GM23338 (cell line): ENCODE data around the gene NDEL1. TPM values are rescaled to one million over a fixed set of nuclear protein-coding genes. Genes with fewer than 3 reads are reported as not detected.

Source experiments
- ATAC-seq: fragments of 200-7000 bp; cut with Tn5 transposase; 3 replicates; pipeline ENCODE4 v1.9.1; 2020
- DNase-seq: peaks from one replicate; pipeline ENCODE4 v3.0.0-alpha.2; 2015; ENCODE audit warnings: low spot score
- H2AFZ ChIP-seq: fragments of 200-600 bp; sonication (generic); 2 replicates; pipeline ENCODE4 v1.8.0; 2016; ENCODE audit warnings: antibody characterized with exemption, mild to moderate bottlenecking, moderate library complexity
- H3F3A ChIP-seq: fragments of 200-600 bp; sonication (generic); replicated peaks from 2 replicates; pipeline ENCODE4 v1.8.0; 2017; ENCODE audit warnings: antibody characterized with exemption, mixed run types, low read depth
- H3K27ac ChIP-seq: fragments of 200-600 bp; sonication (generic); 2 replicates; pipeline ENCODE4 v1.6.1; 2016; ENCODE audit warnings: low read depth
- H3K27me3 ChIP-seq: fragments of 200-600 bp; sonication (generic); 2 replicates; pipeline ENCODE4 v1.8.0; 2016; ENCODE audit warnings: mild to moderate bottlenecking, mixed run types, moderate library complexity; ENCODE audit not compliant: insufficient read depth
- H3K36me3 ChIP-seq: fragments of 200-600 bp; sonication (generic); 2 replicates; pipeline ENCODE4 v1.8.0; 2016; ENCODE audit warnings: mild to moderate bottlenecking; ENCODE audit not compliant: insufficient read depth
- H3K4me1 ChIP-seq: fragments of 200-600 bp; sonication (generic); 2 replicates; pipeline ENCODE4 v1.8.0; 2016; ENCODE audit warnings: mild to moderate bottlenecking, moderate library complexity; ENCODE audit not compliant: insufficient read depth
- H3K4me2 ChIP-seq: fragments of 200-600 bp; sonication (generic); 2 replicates; pipeline ENCODE4 v1.7.1; 2017; ENCODE audit warnings: mixed run types
- H3K4me3 ChIP-seq: fragments of 200-600 bp; sonication (generic); 2 replicates; pipeline ENCODE4 v1.6.1; 2016; ENCODE audit warnings: mixed run types
- H3K79me2 ChIP-seq: fragments of 200-600 bp; sonication (generic); replicated peaks from 2 replicates; pipeline ENCODE4 v1.8.0; 2017; ENCODE audit warnings: mild to moderate bottlenecking; ENCODE audit not compliant: insufficient read depth
- H3K9me2 ChIP-seq: fragments of 200-600 bp; sonication (generic); 2 replicates; pipeline ENCODE4 v1.8.0; 2017; ENCODE audit not compliant: insufficient read depth
- H4K20me1 ChIP-seq: fragments of 200-600 bp; sonication (generic); replicated peaks from 2 replicates; pipeline ENCODE4 v1.8.0; 2017; ENCODE audit warnings: mild to moderate bottlenecking; ENCODE audit not compliant: insufficient read depth
- H3K27ac Mint-ChIP-seq: 2 replicates; pipeline ENCODE4 v1.8.0; 2020; ENCODE audit warnings: inconsistent platforms, mild to moderate bottlenecking, moderate library complexity, mixed read lengths
- H3K27me3 Mint-ChIP-seq: 3 replicates; pipeline ENCODE4 v1.8.0; 2022; ENCODE audit warnings: low read depth, mild to moderate bottlenecking, moderate library complexity, mixed read lengths, inconsistent platforms; ENCODE audit not compliant: insufficient read depth, poor library complexity
- H3K36me3 Mint-ChIP-seq: 3 replicates; pipeline ENCODE4 v1.8.0; 2021; ENCODE audit warnings: low read depth, mild to moderate bottlenecking, inconsistent platforms, moderate library complexity, mixed read lengths
- H3K4me1 Mint-ChIP-seq: 3 replicates; pipeline ENCODE4 v1.8.0; 2020; ENCODE audit warnings: mild to moderate bottlenecking, inconsistent platforms, mixed read lengths
- H3K4me3 Mint-ChIP-seq: 3 replicates; pipeline ENCODE4 v1.8.0; 2021; ENCODE audit warnings: moderate library complexity, mild to moderate bottlenecking, inconsistent platforms, mixed read lengths
- H3K9me3 Mint-ChIP-seq: 3 replicates; pipeline ENCODE4 v1.8.0; 2020; ENCODE audit warnings: moderate library complexity, mild to moderate bottlenecking, inconsistent platforms, mixed read lengths
- CREB1 ChIP-seq: fragments of 250-450 bp; sonication (Bioruptor Pico); IDR thresholded peaks from 2 replicates; pipeline ENCODE4 v1.5.0; 2020; ENCODE audit warnings: low read depth, mild to moderate bottlenecking, moderate library complexity
- CTCF ChIP-seq, 2 experiments: fragments of 200-600 bp in 1 of 2; sonication (generic) in 1 of 2; conservative IDR thresholded peaks; 2 replicates each; pipeline versions ENCODE4 v1.5.1 to v1.6.1; 2016 to 2017; ENCODE audit warnings: antibody characterized with exemption in 2 of 2, low read depth in 2 of 2, mild to moderate bottlenecking in 2 of 2, moderate library complexity in 1 of 2
- ETS1 ChIP-seq: IDR thresholded peaks from 2 replicates; pipeline ENCODE4 v1.6.1; 2016; ENCODE audit warnings: antibody characterized with exemption
- EZH2 ChIP-seq: fragments of 200-600 bp; sonication (generic); IDR thresholded peaks from one replicate; pipeline ENCODE4 v1.8.0; 2017; ENCODE audit warnings: antibody characterized with exemption, mild to moderate bottlenecking, low read depth; ENCODE audit not compliant: unreplicated experiment
- EZH2phosphoT487 ChIP-seq: fragments of 200-600 bp; sonication (generic); IDR thresholded peaks from one replicate; pipeline ENCODE4 v1.8.1; 2018; ENCODE audit warnings: antibody characterized with exemption; ENCODE audit not compliant: unreplicated experiment
- JUNB ChIP-seq: IDR thresholded peaks from one replicate; pipeline ENCODE4 v1.6.1; 2016; ENCODE audit warnings: antibody characterized with exemption; ENCODE audit not compliant: unreplicated experiment
- NANOG ChIP-seq: IDR thresholded peaks from 2 replicates; pipeline ENCODE4 v1.6.1; 2016; ENCODE audit warnings: antibody characterized with exemption, borderline replicate concordance
- POLR2AphosphoS5 ChIP-seq: IDR thresholded peaks from 2 replicates; pipeline ENCODE4 v1.6.1; 2016; ENCODE audit warnings: antibody characterized with exemption, low read depth
- REST ChIP-seq: IDR thresholded peaks from one replicate; pipeline ENCODE4 v1.6.1; 2018; ENCODE audit warnings: antibody characterized with exemption; ENCODE audit not compliant: unreplicated experiment
- STAT1 ChIP-seq: IDR thresholded peaks from one replicate; pipeline ENCODE4 v1.6.1; 2016; ENCODE audit warnings: antibody characterized with exemption; ENCODE audit not compliant: unreplicated experiment
- ZNF114 ChIP-seq: fragments of 250-450 bp; sonication (Bioruptor Pico); IDR thresholded peaks from 2 replicates; pipeline ENCODE4 v1.5.0; 2020; ENCODE audit warnings: mild to moderate bottlenecking, moderate library complexity
- ZNF331 ChIP-seq: fragments of 250-450 bp; sonication (Bioruptor Pico); IDR thresholded peaks from 2 replicates; pipeline ENCODE4 v1.5.0; 2020; ENCODE audit warnings: low read depth, mild to moderate bottlenecking, moderate library complexity
- ZNF462 ChIP-seq: fragments of 250-450 bp; sonication (Bioruptor Pico); IDR thresholded peaks from 2 replicates; pipeline ENCODE4 v1.5.0; 2020; ENCODE audit warnings: mild to moderate bottlenecking, moderate library complexity
- polyA plus RNA-seq: library from polyadenylated mRNA; unstranded; fragments of >200 nt; fragmentation: Nextera tagmentation; extraction: Ambion mirVana; gene quantifications from 2 replicates; pipeline ENCODE4 v1.2.1, GENCODE V29; 2016
- total RNA-seq: library from RNA; depleted of rRNA; stranded (reverse); fragments of >200 nt; shearing (Covaris generic); gene quantifications from 2 replicates; pipeline ENCODE4 v1.2.3, GENCODE V29; 2014

NDEL1 gene
- total and polyA plus RNA-seq, 2 experiments from 2014 or later = 21.2 to 26.0 TPM

- Histone ChIP-seq H3K79me2 (no peaks in the 10 kb centered on the region), H3K36me3 (peaks cover 15% of the 10 kb centered on the region; the same call in 1 of the 2 replicates), H3K27me3 (no peaks in the 10 kb centered on the region), H3K4me2 (no peak overlapping the region), H3K9me2 (no peaks in the 10 kb centered on the region), H4K20me1 (peaks cover 6% of the 10 kb centered on the region; the same call in 1 of the 2 replicates), H2AFZ (no peak overlapping the region), H3F3A (peaks cover 16% of the 10 kb centered on the region; the same call in 1 of the 2 replicates), H3K4me1 (peaks cover under 1% of the 10 kb centered on the region; the same call in 1 of the 2 replicates), H3K27ac (no peak overlapping the region; the same call in 1 of the 2 replicates), H3K4me3 (no peak overlapping the region)
- Mint-ChIP-seq H3K4me1 (peaks cover under 1% of the 10 kb centered on the region; the same call in 2 of the 3 replicates), H3K36me3 (peaks cover 43% of the 10 kb centered on the region), H3K27ac (0 out of 2 replicates have a peak overlapping the region, but pooled peaks have one; percentile 48), H3K4me3 (no peak overlapping the region), H3K9me3 (no peaks in the 10 kb centered on the region; the same call in 2 of the 3 replicates), H3K27me3 (peaks cover 5% of the 10 kb centered on the region)
- no peak for DNase-seq
- no peak; the same call in 1 of the 3 replicates for ATAC-seq
- TF ChIP-seq CTCF (conservative IDR thresholded peaks at IDR 0.05; ENCODE audit: low read depth in 2 of 2) (no peak), STAT1 (no peak), EZH2phosphoT487 (no peak), ETS1 (no peak), JUNB (no peak), ZNF331 (CRISPR knock-in tag) (no peak), EZH2 (no peak), POLR2AphosphoS5 (no peak), CREB1 (no peak), REST (no peak), NANOG (no peak), ZNF462 (CRISPR knock-in tag) (no peak), ZNF114 (CRISPR knock-in tag) (no peak)
These were observed 34.9 kb downstream of the NDEL1 start for GRCh38 chr17:8470447-8471047.
